Islet of Langerhans (tissue), 1 donor: ENCODE data around the gene KRTAP10-7.
"Not testable (repeated sequence)": the region's sequence is repeated elsewhere in the genome, so short reads cannot be mapped to it uniquely, and the experiment has no call there.

Source experiments
- FAIRE-seq: peaks from one replicate; lab custom pipeline; 2011; peaks lifted over from hg19 to GRCh38; lab: Jason Lieb, UNC

Gene KRTAP10-7

DNA sequence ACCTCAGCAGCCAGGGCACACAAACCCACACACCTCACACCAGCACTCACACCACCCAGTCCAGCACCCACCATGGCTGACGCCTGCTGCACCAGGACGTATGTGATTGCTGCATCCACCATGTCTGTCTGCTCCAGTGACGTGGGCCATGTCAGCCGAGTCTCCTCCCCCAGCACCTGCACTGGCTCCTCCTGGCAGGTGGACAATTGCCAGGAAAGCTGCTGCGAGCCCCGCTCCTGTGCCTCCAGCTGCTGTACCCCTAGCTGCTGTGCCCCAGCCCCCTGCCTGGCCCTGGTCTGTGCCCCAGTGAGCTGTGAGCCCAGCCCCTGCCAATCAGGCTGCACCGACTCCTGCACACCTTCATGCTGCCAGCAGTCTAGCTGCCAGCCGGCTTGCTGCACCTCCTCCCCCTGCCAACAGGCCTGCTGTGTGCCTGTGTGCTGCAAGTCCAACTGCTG lies 11.7 kb downstream of the KRTAP10-7 start, which contains the start of gene KRTAP10-8:
Gene KRTAP10-8, plus strand, starts transcription at position 51 of the 458 bp plus-strand sequence. Its CDS starts 22 bp downstream, at position 73.
- no peak for FAIRE-seq

GRCh38 chr21:44612669-44613229 lies 12.4 kb downstream of the KRTAP10-7 start:
- FAIRE-seq, result no peak

DNA sequence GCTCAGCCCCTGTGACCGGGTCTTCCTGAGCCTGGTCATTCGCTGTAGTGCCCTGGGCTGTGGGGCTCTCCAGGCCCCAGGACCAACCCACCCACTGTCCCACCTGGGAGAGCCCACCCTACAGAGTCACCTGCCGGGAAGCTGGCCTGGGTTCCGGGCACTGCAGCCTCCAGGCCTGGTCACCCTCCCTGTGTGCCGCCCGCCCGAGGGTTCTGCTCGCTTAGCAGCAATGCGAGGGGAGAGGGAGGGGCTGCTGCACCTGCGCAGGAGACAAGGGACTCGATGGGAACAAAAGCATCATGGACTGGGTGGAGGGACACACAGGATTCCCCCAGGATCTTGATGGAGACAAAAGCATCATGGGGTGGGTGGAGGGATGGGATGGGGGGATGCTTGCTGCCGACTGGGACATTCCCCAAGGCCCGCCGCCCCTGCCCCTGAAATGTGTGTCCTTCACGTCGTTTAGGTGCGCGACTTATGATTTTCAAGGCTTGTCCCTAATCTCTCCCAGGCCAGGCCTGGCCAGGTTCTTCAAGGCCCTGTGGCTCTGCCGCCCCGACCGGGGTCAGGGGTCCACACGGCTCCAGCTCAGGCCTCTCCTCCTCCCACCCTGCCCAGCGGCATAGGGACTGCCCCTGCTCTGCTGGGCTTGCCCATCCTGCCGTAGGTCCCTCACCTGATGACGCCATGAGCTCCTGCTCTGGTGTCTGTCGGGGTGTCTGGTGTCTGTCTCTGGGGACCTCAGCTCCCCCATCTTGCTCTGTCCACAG lies 13.2 kb downstream of the KRTAP10-7 start:
- no peak for FAIRE-seq

DNA sequence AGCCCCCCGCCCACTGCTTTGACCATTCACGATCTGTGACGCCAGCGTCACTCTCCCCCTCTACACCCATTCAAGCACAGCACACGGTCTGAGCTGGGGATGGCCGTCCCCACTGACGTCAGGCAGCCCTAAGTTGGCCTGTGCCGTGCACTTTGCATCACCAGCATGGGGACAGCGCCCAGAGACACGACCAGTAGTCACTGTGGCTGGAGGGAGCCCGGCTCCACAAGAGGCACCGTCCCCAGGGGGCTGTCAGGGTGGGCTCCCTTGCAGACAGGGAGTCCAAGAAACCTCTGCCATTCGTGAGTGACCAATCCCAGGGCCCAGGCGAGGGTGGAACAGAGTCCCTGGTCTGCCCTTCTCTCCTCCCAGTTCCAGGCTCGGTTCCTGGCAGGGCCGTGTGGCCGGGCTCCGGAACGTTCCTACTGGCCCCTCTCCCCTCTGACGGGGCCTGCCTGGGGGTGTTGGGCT lies 13.8 kb downstream of the KRTAP10-7 start:
- FAIRE-seq, result no peak

- no peak for FAIRE-seq
These were observed 14.6 kb downstream of the KRTAP10-7 start for GRCh38 chr21:44614961-44615391.

GRCh38 chr21:44615466-44615865 lies 15.1 kb downstream of the KRTAP10-7 start:
- FAIRE-seq, result no peak

GRCh38 chr21:44615911-44616590 lies 15.7 kb downstream of the KRTAP10-7 start:
- FAIRE-seq, result no peak

DNA sequence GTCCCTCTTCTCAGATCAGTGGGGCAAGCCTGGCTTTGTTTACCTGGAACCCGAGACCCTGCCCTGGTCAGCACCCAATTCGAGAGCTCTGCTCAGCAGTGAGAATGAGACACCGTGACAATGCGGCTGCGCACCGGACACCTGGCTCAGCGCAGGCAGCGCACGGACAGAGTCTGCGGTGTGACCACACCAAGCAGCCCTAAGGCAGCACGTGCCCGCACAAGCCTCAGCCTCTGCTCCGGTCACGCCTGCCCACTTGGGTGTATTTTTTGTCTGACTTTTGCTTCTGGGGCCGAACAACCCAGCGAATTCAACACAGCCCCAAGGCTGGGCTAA lies 16.2 kb downstream of the KRTAP10-7 start:
- no peak for FAIRE-seq

DNA sequence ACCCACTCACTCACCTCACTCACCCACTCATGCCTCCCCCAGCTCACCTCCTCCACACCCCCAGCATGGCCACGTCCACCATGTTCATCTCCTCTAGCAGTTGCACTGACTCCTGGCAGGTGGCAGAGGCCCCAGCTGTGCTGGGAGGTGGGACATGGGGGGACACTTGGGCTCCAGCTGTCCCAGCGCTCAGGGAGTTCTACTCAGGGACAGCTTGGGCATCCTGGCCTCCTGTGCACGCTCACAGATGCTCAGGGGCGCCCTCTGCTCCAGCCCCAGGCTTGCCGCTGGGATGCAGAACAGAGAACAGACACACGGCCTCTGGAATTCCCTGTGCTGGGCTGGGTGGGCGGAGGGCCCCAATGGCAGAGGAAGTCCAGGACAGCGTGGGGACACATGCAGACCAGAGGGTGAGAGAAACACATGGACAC lies 16.7 kb downstream of the KRTAP10-7 start:
- no peak for FAIRE-seq

- FAIRE-seq, result no peak
These were observed 18.1 kb downstream of the KRTAP10-7 start for GRCh38 chr21:44618504-44618903.

- no peak for FAIRE-seq
These were observed 18.5 kb downstream of the KRTAP10-7 start for GRCh38 chr21:44618909-44619308.

GRCh38 chr21:44619886-44620285 lies 19.5 kb downstream of the KRTAP10-7 start:
- no peak for FAIRE-seq

- FAIRE-seq, result no peak
These were observed 23.2 kb downstream of the KRTAP10-7 start for GRCh38 chr21:44623575-44623974.

GRCh38 chr21:44625756-44626155 lies 25.4 kb downstream of the KRTAP10-7 start:
- FAIRE-seq, result no peak

DNA sequence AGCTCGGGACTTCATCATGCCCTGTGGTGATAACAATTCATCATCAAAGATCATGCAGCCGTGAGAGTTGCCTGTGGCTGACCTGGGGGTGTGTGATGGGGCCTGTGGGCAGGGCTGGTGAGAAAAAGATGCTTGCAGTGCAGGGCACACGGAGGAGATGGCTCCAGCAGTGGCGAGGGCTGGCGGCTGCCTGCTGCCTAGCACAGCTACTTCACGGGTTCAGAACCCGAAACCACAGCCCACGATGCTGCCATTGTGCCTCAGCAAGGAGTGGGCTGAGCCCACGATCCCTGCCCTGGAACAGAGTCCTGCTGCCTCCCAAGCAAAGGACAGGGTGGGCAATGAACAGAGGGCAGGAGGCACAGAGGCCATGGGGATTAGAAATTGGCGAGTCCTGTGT lies 25.9 kb downstream of the KRTAP10-7 start:
- FAIRE-seq, result no peak

DNA sequence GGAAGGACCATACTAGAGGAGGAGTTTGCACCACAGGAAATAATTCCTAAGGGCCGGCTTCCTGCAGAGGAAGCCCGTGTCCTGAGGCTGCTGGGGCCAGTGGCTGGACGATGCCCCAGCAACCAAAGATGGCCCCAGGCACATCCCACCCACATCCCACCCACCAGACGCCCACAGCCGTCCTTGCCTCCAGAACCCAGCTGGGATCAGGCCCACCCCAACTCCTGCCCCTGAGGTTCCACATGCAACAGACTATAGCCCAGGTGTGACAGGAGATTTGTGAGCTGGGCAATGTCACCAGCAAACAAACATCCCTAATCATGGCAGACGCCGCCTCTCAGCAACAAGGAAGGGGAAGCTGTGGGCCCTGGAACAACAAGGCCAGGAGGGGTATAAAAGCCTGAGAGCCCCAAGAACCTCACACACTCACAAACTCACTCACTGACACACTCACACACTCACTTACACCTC lies 26.3 kb downstream of the KRTAP10-7 start, which contains the start of gene KRTAP10-9:
Gene KRTAP10-9, plus strand, starts transcription at position 421 of the 471 bp plus-strand sequence. CDS start 79 bp downstream, outside the sequence.
- no peak for FAIRE-seq

GRCh38 chr21:44627181-44627822 lies 26.9 kb downstream of the KRTAP10-7 start:
- FAIRE-seq, result not testable (repeated sequence)

DNA sequence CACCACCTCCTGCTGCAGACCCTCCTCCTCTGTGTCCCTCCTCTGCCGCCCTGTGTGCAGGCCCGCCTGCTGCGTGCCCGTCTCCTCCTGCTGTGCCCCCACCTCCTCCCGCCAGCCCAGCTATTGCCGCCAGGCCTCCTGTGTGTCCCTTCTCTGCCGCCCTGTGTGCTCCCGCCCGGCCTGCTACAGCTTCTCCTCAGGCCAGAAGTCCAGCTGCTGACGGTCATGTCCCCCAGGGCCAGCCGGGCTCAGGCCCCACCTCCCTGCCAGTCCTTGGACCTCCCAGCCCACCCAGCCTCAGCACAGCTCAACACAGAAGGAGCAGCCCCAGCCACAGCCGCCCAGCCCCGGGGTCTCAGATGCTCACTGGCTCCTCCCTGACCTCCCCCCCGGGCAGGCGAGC lies 27.4 kb downstream of the KRTAP10-7 start:
- not testable (repeated sequence) for FAIRE-seq

DNA sequence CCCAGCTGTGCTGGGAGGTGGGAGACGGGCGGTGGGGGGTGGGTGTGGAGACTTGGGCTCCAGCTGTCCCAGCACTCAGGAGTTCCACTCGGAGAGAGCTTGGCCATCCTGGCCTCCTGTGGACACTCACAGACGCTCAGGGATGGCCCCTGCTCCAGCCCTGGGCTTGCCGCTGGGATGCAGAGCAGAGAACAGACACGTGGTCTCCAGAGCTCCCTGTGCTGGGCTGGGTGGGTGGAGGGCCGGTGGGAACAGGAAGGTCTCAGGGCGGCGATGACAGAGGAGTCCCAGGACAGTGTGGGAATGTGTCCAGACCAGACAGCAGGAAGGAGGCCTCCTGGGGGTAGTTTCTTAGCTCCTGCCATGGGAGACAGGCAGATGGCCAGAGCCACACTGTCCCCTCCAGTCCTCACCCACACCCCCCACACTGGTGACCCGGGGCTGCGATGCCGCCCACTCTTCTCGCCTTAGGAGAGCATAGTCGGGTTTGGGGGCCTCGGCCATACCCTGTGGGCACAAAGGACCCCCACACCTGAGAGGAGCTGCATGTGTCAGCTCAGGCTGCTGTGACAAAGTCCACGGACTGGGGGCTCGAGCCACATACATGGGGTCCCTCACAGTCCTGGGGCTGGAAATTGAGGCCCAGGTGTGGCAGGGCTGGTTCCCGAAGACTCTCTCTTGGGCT lies 28.5 kb downstream of the KRTAP10-7 start:
- no peak for FAIRE-seq

GRCh38 chr21:44630440-44630839 lies 30.0 kb downstream of the KRTAP10-7 start:
- FAIRE-seq, result no peak

DNA sequence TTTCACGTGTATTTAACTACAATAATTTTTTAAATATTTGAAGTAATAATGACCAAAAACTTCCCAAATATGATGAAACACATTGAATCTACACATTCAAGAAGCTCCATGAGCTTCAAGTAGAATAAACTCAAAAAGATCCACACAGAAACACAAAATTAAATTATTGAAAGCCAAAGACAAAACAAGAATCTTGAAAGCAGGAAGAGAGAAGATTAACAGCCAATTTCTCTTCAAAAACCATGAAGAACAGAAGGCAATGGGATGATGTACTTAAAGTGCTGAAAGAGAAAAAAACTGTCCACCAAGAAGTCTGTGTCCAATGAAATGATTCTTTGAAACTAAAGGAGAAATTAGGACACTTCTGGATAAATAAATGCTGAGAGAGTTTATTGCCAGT lies 31.7 kb downstream of the KRTAP10-7 start:
- FAIRE-seq, result no peak
